ENCODE results near the gene ACOXL.

The ACOXL gene

GRCh38 chr2:110877031-110877827 is 144.9 kb downstream of the ACOXL start:
- no peak for DNase-seq

- no peak for DNase-seq
These were observed 145.8 kb downstream of the ACOXL start for GRCh38 chr2:110878150-110878549.

- no peak for DNase-seq
These were observed 149.5 kb downstream of the ACOXL start for GRCh38 chr2:110881908-110882307.

DNA sequence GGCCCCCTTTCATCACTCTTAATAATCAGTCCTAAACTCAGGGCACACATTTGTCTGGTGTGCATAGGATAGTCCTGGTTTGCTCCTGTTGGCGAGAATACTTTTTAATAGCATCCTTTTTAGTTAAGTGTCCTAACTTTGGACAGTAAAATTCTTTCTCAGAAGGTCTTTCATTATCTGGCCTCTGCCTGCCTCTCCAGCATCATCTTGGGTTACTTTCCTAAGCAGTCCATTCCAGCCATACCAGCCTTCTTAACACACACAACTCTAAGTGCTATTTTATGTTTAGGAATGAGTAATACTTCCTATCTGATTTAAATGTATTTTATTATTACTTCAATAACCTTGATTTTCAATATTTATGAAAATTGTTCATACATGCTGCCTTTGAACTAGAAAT is 151.0 kb downstream of the ACOXL start:
- DNase-seq: no peak

DNA sequence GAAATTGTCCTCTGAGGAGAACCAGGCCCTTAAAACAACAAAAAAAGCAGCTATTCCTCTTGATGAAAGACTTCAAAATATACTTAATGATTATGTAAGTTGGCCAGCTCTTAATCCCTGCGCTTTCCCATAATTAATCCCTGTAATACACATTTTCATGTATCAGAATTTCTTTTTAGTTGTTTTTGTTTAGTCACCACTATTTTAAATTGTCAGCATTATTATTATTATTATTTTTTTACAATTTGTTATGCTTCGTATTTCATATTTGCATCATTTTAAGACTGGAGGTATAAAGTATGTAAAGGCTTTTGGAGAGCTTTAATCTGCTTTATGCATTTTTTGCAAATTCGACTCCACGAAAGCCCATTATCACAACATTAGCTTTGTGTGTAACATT is 152.9 kb downstream of the ACOXL start:
- no peak for DNase-seq

- no peak for DNase-seq
These were observed 154.6 kb downstream of the ACOXL start for GRCh38 chr2:110886826-110887573.

DNA sequence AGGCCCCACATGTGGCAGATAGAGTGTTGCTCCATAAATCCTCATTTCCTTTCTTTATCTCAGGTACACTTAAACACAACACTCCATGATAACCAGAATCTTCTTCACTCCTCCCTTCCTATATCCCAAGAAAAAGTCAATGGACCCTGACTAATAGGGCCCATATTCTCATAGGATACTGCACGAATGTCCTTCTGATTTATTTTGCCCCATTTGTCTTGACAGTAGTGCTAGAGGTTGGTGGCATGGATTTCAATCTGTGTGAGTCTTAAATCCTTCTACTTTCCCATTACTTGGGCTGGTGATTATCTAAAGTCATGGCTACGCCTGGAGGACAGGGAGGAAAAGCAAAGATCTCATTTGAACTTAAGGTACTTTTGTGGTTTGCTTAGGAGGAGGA is 156.0 kb downstream of the ACOXL start:
- no peak for DNase-seq

- DNase-seq: no peak
These were observed 159.3 kb downstream of the ACOXL start for GRCh38 chr2:110891626-110892025.

- no peak for DNase-seq
These were observed 163.9 kb downstream of the ACOXL start for GRCh38 chr2:110896226-110896625.

DNA sequence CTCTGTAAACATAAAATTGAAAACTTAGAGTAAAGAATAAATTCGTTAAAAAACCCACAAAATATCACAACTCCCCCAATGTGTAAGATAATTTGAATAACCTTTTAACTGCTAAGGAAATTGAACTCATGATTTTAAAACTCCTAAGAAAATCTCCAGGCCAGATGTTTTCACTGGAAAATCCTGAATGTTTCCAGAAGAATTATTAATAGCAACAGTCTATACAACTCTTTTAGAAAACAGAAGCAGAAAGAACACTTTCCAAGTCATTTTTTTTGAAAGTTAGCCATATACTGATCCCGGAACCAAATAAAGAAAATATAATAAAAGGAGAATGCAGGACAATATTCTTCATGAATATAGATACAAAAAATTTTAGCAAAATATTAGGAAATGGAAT is 165.6 kb downstream of the ACOXL start:
- DNase-seq: no peak

DNA sequence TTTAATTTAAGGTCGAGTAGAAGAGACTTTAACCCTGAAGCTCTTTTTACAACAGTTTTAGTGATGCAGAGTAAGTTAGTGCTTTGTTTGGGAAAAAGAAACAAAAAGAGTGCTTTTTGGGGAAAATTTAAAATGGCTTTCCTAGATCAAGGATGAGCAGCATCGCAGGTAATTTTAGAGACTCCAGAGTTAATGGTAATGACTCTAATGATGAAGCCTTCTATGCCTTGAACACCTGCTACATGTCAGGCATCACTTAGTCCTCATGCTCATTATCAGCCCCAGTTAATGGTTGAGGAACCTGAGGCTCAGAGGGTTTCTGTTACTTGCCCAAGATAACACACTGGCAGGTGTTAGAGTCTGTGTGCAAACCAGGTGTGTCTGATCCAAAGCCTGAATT is 167.8 kb downstream of the ACOXL start:
- no peak for DNase-seq

GRCh38 chr2:110903548-110903947 is 171.2 kb downstream of the ACOXL start:
- DNase-seq: peak; percentile 4

DNA sequence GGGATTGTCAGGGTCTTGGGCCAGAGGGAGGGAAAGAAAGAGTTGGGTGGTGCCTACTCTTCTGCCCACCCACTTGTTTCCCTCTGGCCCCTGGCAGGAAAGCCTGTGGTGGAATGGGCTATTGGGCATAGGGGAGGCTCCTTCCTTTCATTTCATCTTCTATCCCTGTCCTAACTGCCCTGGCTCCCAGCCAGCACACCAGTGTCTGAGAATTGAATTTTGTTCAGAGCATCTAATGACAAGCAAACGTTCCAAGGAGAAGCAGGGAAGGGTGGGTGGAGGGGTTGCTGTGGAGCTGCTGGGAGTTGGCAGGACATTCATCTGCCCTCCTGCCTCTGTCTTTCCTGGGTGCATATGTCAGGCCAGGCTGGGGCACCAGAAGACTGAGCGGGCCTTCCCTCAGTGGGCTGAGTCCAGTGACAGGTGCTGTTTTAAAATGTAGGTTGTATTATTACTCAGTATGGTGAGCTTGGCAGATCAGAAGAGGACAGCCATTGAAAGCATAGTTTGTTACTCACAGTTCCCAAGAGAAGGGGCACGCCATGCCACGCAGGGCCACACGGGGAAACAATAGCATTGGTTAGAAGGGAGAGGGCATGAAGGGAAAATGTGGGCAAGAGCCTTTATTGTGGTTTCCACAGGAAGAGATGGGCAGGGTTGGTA is 171.9 kb downstream of the ACOXL start:
- DNase-seq: no peak

- DNase-seq: no peak
These were observed 172.4 kb downstream of the ACOXL start for GRCh38 chr2:110904779-110905148.

- DNase-seq: no peak
These were observed 172.8 kb downstream of the ACOXL start for GRCh38 chr2:110905217-110905616.

DNA sequence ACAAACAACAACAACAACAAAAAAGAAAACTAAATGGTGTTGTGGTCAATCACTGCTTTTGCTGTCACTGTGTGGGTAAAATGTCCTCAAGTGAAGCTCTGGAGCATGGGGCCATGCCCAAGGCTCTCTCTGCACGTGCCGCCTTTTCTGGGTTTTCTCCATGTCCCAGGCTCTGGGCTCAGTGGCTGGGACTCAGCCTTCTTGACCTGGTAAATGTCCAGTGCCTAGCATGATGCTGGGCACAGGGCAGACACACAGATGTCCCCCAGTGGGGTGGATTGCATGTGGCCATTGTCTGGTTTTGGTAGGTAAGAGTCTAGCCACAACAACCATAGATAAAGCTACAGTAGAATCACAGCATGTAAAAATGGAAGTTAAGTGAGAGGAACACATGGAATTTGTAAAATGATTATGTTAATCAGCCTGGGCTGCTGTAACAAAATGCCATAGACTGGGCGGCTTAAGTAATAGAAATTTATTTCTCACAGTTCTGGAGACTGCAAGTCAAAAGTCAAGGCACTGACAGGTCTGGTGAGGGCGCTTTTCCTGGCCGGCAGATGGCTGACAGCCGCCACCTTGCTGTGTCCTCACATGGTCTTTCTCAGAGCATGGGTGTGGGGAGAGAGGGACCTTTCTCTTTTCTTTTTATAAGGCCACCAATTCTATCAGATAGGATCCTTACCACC is 174.4 kb downstream of the ACOXL start:
- DNase-seq: no peak

GRCh38 chr2:110909501-110909900 is 177.1 kb downstream of the ACOXL start:
- no peak for DNase-seq

DNA sequence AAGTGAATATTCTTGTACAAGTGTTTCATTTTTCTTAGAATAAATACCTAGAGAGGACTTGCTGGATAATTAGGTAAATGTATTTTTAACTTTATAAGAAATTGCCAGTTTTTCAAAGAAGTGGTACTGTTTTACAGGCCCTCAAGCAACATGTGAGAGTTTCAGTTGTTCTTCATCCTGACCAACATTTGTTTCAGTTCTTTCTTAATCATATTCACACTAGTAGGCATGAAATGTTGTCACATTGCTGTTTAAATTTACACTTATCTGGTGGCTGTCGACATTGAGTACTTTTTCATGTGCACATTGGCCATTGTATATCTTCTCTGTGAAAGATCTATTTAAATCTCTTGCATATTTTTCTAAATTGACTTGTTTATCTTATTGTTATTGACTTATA is 178.1 kb downstream of the ACOXL start:
- DNase-seq: no peak

DNA sequence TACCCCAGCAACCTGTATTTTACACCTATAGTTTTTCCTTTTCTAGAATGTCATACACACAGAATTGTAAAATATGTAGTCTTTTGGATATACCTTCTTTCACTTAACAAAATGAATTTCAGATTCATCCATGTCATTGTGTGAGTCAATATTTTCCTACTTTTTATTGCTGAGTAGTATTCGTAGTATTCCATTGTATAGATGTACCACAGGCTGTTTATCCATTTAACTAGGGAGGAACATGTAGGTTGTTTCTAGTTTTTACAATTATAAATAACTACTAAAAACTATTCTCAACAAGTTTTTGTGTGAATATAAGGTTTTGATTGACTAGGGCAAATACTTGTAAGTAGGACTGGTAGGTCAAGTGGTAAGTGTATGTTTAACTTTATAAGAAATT is 187.4 kb downstream of the ACOXL start:
- no peak for DNase-seq

- no peak for DNase-seq
These were observed 193.1 kb downstream of the ACOXL start for GRCh38 chr2:110925479-110925878.

GRCh38 chr2:110927526-110927925 is 195.2 kb downstream of the ACOXL start:
- DNase-seq: no peak

DNA sequence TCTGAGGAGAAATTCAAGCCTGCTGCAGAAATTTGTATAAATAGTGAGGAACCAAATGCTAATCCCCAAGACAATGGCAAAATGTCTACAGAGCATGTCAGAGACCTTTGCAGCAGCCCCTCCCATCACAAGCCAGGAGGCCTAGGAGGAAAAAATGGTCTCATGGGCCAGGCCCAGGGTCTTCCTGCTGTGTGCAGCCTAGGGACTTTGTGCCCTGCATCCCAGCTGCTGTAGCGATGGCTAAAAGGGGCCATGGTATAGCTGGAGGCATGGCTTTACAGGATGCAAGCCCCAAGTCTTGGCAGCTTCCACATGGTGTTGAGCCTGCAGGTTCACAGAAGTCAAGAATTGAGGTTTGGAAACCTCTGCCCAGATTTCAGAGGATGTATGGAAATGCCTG is 197.2 kb downstream of the ACOXL start:
- no peak for DNase-seq

- no peak for DNase-seq
These were observed 199.3 kb downstream of the ACOXL start for GRCh38 chr2:110931648-110932047.
